Activated CD8-positive, alpha-beta T cell treated with anti-CD3 and anti-CD28 coated beads for 36 hours (primary cell): Measurements from ENCODE around the gene MCRIP2. TPM values are rescaled to one million over a fixed set of nuclear protein-coding genes. Genes with fewer than 3 reads are reported as not detected.

Experiments
- ATAC-seq: fragments of 200-7000 bp; cut with Tn5 transposase; one replicate; pipeline ENCODE4 v1.10.0; 2021; ENCODE audit warnings: mild to moderate bottlenecking, moderate library complexity
- CTCF ChIA-PET: fragments of 350-600 bp; sonication (Branson Sonifier 250); formaldehyde crosslinking; loops from one replicate; lab custom pipeline; 2021; ENCODE audit warnings: antibody characterized with exemption; lab: Charles Lee
- POLR2A ChIA-PET: fragments of 350-600 bp; sonication (Branson Sonifier 250); formaldehyde crosslinking; loops from one replicate; lab custom pipeline; 2021; ENCODE audit warnings: antibody characterized with exemption; lab: Charles Lee
- DNase-seq: peaks from one replicate; pipeline ENCODE4 v3.0.0-alpha.2; 2020
- H3K27ac Mint-ChIP-seq: one replicate; pipeline ENCODE4 v1.8.0; 2021; ENCODE audit warnings: mild to moderate bottlenecking, mixed read lengths
- H3K27me3 Mint-ChIP-seq: one replicate; pipeline ENCODE4 v1.8.0; 2021; ENCODE audit warnings: mixed read lengths
- H3K36me3 Mint-ChIP-seq: one replicate; pipeline ENCODE4 v1.8.0; 2021; ENCODE audit warnings: low read depth, mixed read lengths
- H3K4me1 Mint-ChIP-seq: one replicate; pipeline ENCODE4 v1.8.0; 2021; ENCODE audit warnings: low read depth, mixed read lengths
- H3K4me3 Mint-ChIP-seq: one replicate; pipeline ENCODE4 v1.8.0; 2021; ENCODE audit warnings: mild to moderate bottlenecking, moderate library complexity, mixed read lengths
- H3K9me3 Mint-ChIP-seq: one replicate; pipeline ENCODE4 v1.8.0; 2021; ENCODE audit warnings: mixed read lengths
- CTCF ChIP-seq: fragments of 200-600 bp; IDR thresholded peaks from one replicate; pipeline ENCODE4 v1.8.0; 2022; ENCODE audit warnings: antibody characterized with exemption, mild to moderate bottlenecking
- intact Hi-C: fragments of 100-400 bp; cut with micrococcal nuclease; formaldehyde crosslinking; loops from one replicate; pipeline ENCODE4 v1.10.0; 2022
- total RNA-seq, 2 experiments: library from RNA; stranded (reverse); gene quantifications; one replicate each; pipeline ENCODE4 v1.2.3, GENCODE V29; 2021

The MCRIP2 gene
- total RNA-seq, 2 experiments from 2014 or later = 60.7 to 62.7 TPM

GRCh38 chr16:615122-615521, 26.5 kb upstream of the MCRIP2 start:
- CTCF ChIA-PET = no interaction called here
- H3K27ac Mint-ChIP-seq = no peak overlapping the region
- TF ChIP-seq CTCF = no peak

DNA sequence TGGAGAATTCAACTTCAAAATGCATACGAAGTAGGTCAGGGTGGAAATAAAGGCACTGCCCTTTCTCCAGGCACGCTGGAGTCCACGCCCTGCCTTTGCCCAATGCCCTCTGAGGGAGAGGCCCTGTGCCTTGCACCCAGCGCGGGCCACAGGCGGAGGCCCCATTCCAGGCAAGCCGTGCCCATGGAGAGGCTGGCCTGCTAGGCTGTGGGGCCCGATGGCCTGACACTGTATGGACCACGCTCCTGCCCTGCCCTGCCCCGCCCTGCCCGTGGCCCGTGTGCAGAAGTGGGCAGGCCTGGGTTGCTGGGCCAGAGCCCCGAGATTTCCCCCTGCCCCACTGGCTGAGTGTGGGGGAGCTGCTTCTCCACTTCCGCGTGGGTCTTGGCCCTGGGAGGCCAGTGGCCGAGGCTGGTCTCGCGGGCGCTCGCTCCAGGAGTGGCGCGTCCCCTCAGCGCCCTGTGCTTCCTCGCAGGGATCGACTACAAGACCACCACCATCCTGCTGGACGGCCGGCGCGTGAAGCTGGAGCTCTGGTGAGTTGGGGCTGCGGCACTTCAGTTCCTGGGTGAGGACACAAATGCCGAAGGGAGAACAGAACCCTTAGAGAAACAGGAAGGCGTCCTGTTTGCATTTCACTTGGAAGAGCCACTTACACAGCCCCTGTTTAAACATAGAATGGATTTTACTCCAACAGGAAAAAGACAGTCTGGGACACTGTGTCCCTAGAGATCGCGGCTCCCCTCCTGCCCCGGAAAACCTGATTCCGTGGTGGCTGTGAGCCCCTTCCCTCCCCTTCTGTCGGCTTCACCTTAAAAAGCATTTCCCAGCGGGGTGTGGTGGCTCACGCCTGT, 24.7 kb upstream of the MCRIP2 start:
- DNase-seq (no peak), ATAC-seq (no peak)
- Mint-ChIP-seq H3K9me3 (no peaks in the 10 kb centered on the region), H3K4me1 (peaks cover 5% of the 10 kb centered on the region), H3K36me3 (peaks cover 2% of the 10 kb centered on the region), H3K27me3 (no peaks in the 10 kb centered on the region), H3K27ac (no peak overlapping the region), H3K4me3 (no peak overlapping the region)
- ChIA-PET POLR2A (no interaction called here), CTCF (no interaction called here)
- no peak for TF ChIP-seq CTCF
- intact Hi-C loops = no loop called here

More at GRCh38 chr16:615122-615521, 26.5 kb upstream of the MCRIP2 start:
- Mint-ChIP-seq H3K9me3 (no peaks in the 10 kb centered on the region), H3K27me3 (no peaks in the 10 kb centered on the region), H3K4me3 (no peak overlapping the region), H3K4me1 (peaks cover 5% of the 10 kb centered on the region), H3K36me3 (no peaks in the 10 kb centered on the region)
- POLR2A ChIA-PET = no interaction called here
- DNase-seq = no peak
- ATAC-seq = no peak
- intact Hi-C loops = no loop called here

DNA sequence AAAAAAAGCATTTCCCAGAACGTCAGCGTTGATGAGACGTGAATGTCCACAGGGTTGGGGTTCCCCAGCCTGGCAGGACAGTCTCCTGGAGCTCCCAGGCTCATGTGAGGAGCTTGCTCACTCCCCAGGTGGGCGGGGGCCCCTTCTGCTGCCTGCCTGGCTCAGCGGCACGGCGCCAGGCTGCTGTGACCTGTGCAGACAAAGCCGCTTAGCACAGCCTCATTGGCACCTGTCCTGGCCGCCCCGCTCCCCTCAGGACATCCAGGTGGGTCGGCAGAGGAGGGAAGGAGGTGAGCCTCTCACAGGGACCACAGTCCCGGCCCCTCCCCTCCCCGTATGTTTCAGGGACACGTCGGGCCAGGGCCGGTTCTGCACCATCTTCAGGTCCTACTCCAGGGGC, 23.8 kb upstream of the MCRIP2 start:
- Mint-ChIP-seq H3K4me1 (peaks cover 6% of the 10 kb centered on the region), H3K27ac (no peak overlapping the region), H3K27me3 (no peaks in the 10 kb centered on the region), H3K36me3 (peaks cover 2% of the 10 kb centered on the region), H3K4me3 (no peak overlapping the region), H3K9me3 (no peaks in the 10 kb centered on the region)
- intact Hi-C loops = no loop called here
- ChIA-PET POLR2A (no interaction called here), CTCF (no interaction called here)
- no peak for ATAC-seq
- DNase-seq = no peak
- no peak for TF ChIP-seq CTCF

DNA sequence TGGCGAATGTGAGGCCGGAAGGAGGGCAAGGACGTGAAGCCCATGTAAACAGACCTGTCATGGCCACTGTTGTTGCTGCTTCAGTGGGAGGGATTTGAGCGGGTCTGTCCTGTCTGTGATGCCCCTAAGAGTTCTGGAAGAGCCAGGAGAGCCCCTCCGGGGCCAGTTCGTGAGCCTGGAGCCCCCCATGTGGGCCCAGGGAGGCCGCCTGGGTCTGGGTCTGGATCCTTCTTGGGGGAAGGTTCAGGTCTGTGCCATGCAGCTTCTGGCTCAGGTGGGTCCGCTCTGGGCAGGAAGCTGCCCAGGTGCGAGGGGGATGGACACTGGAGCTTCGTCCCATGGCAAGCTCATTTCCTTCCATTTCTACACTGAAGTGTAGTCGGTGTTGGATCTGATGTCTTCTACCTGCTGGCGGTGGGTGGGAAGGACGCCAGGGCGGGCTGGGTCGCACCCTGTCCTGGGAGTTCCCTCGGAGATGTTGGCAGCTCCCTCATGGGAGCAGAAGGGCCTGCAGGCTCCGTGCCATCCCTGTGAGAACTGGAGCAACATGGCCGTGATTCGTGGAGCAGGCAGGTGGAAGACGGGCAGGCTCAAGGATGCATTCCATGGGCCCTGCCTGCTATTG, 22.0 kb upstream of the MCRIP2 start:
- Mint-ChIP-seq H3K27ac (no peak overlapping the region), H3K4me3 (no peak overlapping the region), H3K27me3 (no peaks in the 10 kb centered on the region), H3K36me3 (peaks cover 2% of the 10 kb centered on the region), H3K4me1 (peaks cover 6% of the 10 kb centered on the region), H3K9me3 (no peaks in the 10 kb centered on the region)
- no peak for ATAC-seq
- no peak for DNase-seq
- ChIA-PET CTCF (interaction anchor here (1.0 kb wide), 1 partner anchor 9 kb away, joined by 3 read pairs; no protein-coding TSS in a partner anchor), POLR2A (no interaction called here)
- intact Hi-C loops = no loop called here
- TF ChIP-seq CTCF = no peak
